ENCODE data around the gene SUPT4H1. TPM values are rescaled to one million over a fixed set of nuclear protein-coding genes. Genes with fewer than 3 reads are reported as not detected.

SUPT4H1 gene
- total RNA-seq, 1 experiment from 2014 or later: 70.9 TPM

DNA sequence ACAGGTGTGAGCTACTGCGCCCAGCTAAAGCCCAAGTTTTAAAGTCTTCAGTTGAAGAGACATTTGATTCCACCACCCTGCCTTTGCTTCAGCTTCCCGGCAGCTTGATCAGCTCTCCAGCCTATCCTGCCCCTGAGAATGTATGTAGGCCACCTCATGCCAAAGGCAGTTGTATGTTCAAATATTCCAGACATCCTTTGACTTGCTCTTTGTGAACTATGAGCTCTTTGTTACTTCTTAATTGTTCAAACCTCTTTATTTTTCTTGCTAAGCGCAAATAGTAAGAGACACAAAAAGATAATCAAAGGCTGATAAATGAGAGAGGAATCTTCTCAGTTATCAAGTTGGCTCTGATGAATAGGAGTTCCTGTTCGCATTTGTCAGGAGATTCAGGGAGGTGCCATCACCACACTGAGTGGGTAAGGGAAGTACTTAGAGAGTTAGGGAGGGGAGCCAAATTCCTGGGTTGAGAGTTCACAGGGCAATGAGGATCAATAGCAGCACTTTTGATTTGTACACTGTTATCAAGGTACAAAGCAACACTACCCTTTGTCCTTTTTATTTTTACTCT is 32.0 kb upstream of the SUPT4H1 start:
- H3K4me3 Mint-ChIP-seq (ENCODE audit: unreplicated experiment): peak overlapping the region; percentile 25
- no TSS peak for BruUV-seq (replicated peaks)
- Histone ChIP-seq H3K4me3 (ENCODE audit: low read depth, low read length) (no peak overlapping the region), H3K9me3 (no peaks in the 10 kb centered on the region), H3K27me3 (replicated peaks; ENCODE audit: control insufficient read depth, insufficient read depth, low read length) (no peaks in the 10 kb centered on the region), H3K36me3 (ENCODE audit: control insufficient read depth, insufficient read depth, low read length) (peaks cover 2% of the 10 kb centered on the region; the same call in 1 of the 2 replicates), H3K4me1 (peaks cover 100% of the 10 kb centered on the region)
- TF ChIP-seq, protein P1, sequence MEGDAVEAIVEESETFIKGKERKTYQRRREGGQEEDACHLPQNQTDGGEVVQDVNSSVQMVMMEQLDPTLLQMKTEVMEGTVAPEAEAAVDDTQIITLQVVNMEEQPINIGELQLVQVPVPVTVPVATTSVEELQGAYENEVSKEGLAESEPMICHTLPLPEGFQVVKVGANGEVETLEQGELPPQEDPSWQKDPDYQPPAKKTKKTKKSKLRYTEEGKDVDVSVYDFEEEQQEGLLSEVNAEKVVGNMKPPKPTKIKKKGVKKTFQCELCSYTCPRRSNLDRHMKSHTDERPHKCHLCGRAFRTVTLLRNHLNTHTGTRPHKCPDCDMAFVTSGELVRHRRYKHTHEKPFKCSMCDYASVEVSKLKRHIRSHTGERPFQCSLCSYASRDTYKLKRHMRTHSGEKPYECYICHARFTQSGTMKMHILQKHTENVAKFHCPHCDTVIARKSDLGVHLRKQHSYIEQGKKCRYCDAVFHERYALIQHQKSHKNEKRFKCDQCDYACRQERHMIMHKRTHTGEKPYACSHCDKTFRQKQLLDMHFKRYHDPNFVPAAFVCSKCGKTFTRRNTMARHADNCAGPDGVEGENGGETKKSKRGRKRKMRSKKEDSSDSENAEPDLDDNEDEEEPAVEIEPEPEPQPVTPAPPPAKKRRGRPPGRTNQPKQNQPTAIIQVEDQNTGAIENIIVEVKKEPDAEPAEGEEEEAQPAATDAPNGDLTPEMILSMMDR (IDR thresholded peaks at IDR 0.05; ENCODE audit: insufficient read depth in 1 of 2, low read depth in 1 of 2, low read length in 1 of 2, severe bottlenecking in 1 of 2, unreplicated experiment in 1 of 2): no peak
- no peaks in the 10 kb centered on the region for H3K9me3 Mint-ChIP-seq (ENCODE audit: unreplicated experiment)
- ChIA-PET CTCF (no interaction called here), POLR2A (interaction anchor here (1.1 to 2.0 kb wide), 3 partner anchors 19 to 33 kb away, joined by 4 to 6 read pairs (median 5); partner anchors contain the start of gene RNF43)
- no peaks in the 10 kb centered on the region for H3K27me3 Mint-ChIP-seq (ENCODE audit: insufficient read depth, unreplicated experiment)
- intact Hi-C loops (cut with micrococcal nuclease; ENCODE audit: unreplicated experiment): loop anchor here (5.0 kb wide), 1 partner anchor 33 kb away; the partner anchor contains the start of gene RNF43
- no peak for DNase-seq
- peak overlapping the region; percentile 8 for H3K27ac Mint-ChIP-seq (ENCODE audit: unreplicated experiment)
- peaks cover 74% of the 10 kb centered on the region for H3K4me1 Mint-ChIP-seq (ENCODE audit: low read depth, unreplicated experiment)
- peaks cover 78% of the 10 kb centered on the region for H3K36me3 Mint-ChIP-seq (ENCODE audit: insufficient read depth, unreplicated experiment)

DNA sequence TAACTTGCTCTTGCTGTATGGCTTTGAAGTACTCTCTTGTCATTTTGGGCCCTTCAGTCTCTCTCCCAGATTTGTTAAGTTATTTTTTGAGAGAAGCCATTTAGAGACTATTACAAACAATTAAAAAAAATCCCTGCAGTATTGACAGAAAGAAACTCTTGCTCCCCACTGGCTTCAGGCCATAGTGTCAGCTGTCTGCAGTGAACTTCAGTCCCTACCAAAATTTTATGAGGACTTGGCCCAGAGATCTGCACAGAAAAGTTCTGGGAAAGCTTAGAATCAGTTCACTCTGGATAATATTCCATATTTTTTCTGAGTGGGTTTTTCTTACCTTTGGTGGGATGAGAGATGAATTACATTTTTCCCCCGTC is 30.9 kb upstream of the SUPT4H1 start:
- peaks cover 73% of the 10 kb centered on the region for H3K36me3 Mint-ChIP-seq (ENCODE audit: insufficient read depth, unreplicated experiment)
- no peaks in the 10 kb centered on the region for H3K27me3 Mint-ChIP-seq (ENCODE audit: insufficient read depth, unreplicated experiment)
- ChIA-PET CTCF (no interaction called here), POLR2A (interaction anchor here (1.8 to 2.0 kb wide), 2 partner anchors 32 to 35 kb away, joined by 4 to 6 read pairs; partner anchors contain the start of gene RNF43)
- H3K27me3 ChIP-seq (replicated peaks; ENCODE audit: control insufficient read depth, insufficient read depth, low read length): no peaks in the 10 kb centered on the region
- TF ChIP-seq, protein P1 (IDR thresholded peaks at IDR 0.05; ENCODE audit: insufficient read depth in 1 of 2, low read depth in 1 of 2, low read length in 1 of 2, severe bottlenecking in 1 of 2, unreplicated experiment in 1 of 2): no peak
- H3K27ac Mint-ChIP-seq (ENCODE audit: unreplicated experiment): peak overlapping the region; percentile 59
- H3K4me1 Mint-ChIP-seq (ENCODE audit: low read depth, unreplicated experiment): peaks cover 66% of the 10 kb centered on the region
- peaks cover 2% of the 10 kb centered on the region; the same call in 1 of the 2 replicates for H3K36me3 ChIP-seq (ENCODE audit: control insufficient read depth, insufficient read depth, low read length)
- no peaks in the 10 kb centered on the region for H3K9me3 ChIP-seq
- H3K9me3 Mint-ChIP-seq (ENCODE audit: unreplicated experiment): no peaks in the 10 kb centered on the region
- DNase-seq: no peak
- BruUV-seq (replicated peaks): no TSS peak
- no peak overlapping the region for H3K4me3 ChIP-seq (ENCODE audit: low read depth, low read length)
- H3K4me1 ChIP-seq: peaks cover 100% of the 10 kb centered on the region
- H3K4me3 Mint-ChIP-seq (ENCODE audit: unreplicated experiment): no peak overlapping the region
- intact Hi-C loops (cut with micrococcal nuclease; ENCODE audit: unreplicated experiment): loop anchor here (5.0 kb wide), 1 partner anchor 34 kb away; the partner anchor contains the start of gene RNF43

DNA sequence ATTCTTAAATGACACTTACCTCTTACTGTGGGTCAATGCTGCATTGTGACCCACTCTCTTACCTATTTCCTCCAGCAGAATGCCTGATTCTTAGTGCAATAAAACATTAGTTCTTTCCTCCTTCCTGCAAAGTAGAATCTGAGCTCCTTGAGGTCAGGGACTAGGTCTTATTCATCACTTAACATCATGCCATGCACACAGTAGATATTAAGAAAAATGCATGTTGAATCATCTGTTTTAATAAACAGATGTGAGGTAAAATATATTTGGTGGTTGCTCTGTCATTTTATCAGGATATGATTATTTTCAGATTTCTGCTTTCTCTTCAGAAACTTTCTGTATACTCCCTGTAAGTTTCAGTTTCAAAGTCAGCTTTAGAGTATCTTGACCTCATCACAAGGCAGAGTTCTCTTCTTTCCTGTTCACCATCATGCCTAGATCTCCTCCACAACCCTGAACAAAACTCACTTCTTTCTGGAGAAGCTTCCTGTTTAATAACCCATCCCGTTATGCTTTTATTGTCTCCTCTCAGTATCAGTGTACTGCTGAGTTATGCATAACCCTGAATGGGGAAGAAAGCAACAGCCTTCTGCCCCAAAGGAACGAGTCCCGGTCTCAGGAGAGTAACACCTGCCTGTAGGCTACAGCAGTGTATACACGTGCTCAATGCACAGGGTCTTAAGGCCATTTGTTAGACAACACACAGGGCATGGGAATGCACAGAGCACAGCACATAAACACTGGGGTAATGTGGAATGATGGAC is 30.3 kb upstream of the SUPT4H1 start:
- ChIA-PET POLR2A (interaction anchor here (1.8 to 2.0 kb wide), 3 partner anchors 33 to 35 kb away, joined by 4 to 14 read pairs (median 6); partner anchors contain the start of gene RNF43), CTCF (interaction anchor here (1.8 to 2.2 kb wide), 2 partner anchors 35 to 65 kb away, joined by 6 to 11 read pairs; partner anchors contain the start of gene RNF43)
- Histone ChIP-seq H3K9me3 (no peaks in the 10 kb centered on the region), H3K4me3 (ENCODE audit: low read depth, low read length) (no peak overlapping the region), H3K4me1 (peaks cover 98% of the 10 kb centered on the region), H3K27me3 (replicated peaks; ENCODE audit: control insufficient read depth, insufficient read depth, low read length) (no peaks in the 10 kb centered on the region), H3K36me3 (ENCODE audit: control insufficient read depth, insufficient read depth, low read length) (peaks cover 2% of the 10 kb centered on the region; the same call in 1 of the 2 replicates)
- peak overlapping the region; percentile 59 for H3K27ac Mint-ChIP-seq (ENCODE audit: unreplicated experiment)
- H3K9me3 Mint-ChIP-seq (ENCODE audit: unreplicated experiment): no peaks in the 10 kb centered on the region
- intact Hi-C loops (cut with micrococcal nuclease; ENCODE audit: unreplicated experiment): loop anchor here (5.0 kb wide), 1 partner anchor 35 kb away; the partner anchor contains the start of gene RNF43
- DNase-seq: no peak
- H3K27me3 Mint-ChIP-seq (ENCODE audit: insufficient read depth, unreplicated experiment): no peaks in the 10 kb centered on the region
- no TSS peak for BruUV-seq (replicated peaks)
- TF ChIP-seq, protein P1 (IDR thresholded peaks at IDR 0.05; ENCODE audit: insufficient read depth in 1 of 2, low read depth in 1 of 2, low read length in 1 of 2, severe bottlenecking in 1 of 2, unreplicated experiment in 1 of 2): no peak
- H3K4me1 Mint-ChIP-seq (ENCODE audit: low read depth, unreplicated experiment): peaks cover 67% of the 10 kb centered on the region
- H3K36me3 Mint-ChIP-seq (ENCODE audit: insufficient read depth, unreplicated experiment): peaks cover 73% of the 10 kb centered on the region
- H3K4me3 Mint-ChIP-seq (ENCODE audit: unreplicated experiment): peak overlapping the region; percentile 10
